Keratinocyte (primary cell): Measurements from ENCODE around the gene NRP2.

ENCODE experiments used
- EZH2 ChIP-seq: IDR thresholded peaks from one replicate; pipeline ENCODE4 v1.6.1; 2012; ENCODE audit warnings: inconsistent platforms, mild to moderate bottlenecking, low read length, moderate library complexity
- TF ChIP-seq, protein P1 (sequence below), 3 experiments: IDR thresholded peaks in 1 of 3; conservative IDR thresholded peaks in 1 of 3; optimal IDR thresholded peaks in 1 of 3; 2 replicates in 2 of 3; 3 replicates in 1 of 3; pipeline versions ENCODE3 to v1.5.1; 2011; ENCODE audit warnings: low read length in 3 of 3, mild to moderate bottlenecking in 3 of 3, moderate library complexity in 2 of 3, control low read depth in 1 of 3, inconsistent platforms in 1 of 3; ENCODE audit not compliant: insufficient read depth in 2 of 3; ENCODE audit errors: extremely low read depth in 1 of 3

DNA sequence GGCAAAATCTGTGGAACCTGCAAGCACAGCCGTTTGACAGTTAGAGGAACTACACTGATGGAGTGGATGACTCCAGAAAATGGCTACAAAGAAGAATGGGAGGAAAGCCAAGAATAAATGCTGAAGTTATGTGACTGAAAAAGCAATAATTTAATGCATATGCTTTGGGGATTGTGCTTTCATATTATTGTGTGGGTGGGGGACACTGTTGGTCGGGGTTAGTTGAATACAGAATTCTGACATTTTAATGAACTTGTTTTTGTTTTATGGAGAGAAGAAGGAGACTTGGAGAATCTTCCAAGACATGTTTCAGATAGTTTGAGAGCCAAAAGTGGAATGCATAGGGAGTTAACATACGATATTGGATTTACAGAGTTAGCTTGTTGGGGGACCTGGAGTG, 68.5 kb downstream of the NRP2 start:
- TF ChIP-seq EZH2, result no peak
- TF ChIP-seq, protein P1, sequence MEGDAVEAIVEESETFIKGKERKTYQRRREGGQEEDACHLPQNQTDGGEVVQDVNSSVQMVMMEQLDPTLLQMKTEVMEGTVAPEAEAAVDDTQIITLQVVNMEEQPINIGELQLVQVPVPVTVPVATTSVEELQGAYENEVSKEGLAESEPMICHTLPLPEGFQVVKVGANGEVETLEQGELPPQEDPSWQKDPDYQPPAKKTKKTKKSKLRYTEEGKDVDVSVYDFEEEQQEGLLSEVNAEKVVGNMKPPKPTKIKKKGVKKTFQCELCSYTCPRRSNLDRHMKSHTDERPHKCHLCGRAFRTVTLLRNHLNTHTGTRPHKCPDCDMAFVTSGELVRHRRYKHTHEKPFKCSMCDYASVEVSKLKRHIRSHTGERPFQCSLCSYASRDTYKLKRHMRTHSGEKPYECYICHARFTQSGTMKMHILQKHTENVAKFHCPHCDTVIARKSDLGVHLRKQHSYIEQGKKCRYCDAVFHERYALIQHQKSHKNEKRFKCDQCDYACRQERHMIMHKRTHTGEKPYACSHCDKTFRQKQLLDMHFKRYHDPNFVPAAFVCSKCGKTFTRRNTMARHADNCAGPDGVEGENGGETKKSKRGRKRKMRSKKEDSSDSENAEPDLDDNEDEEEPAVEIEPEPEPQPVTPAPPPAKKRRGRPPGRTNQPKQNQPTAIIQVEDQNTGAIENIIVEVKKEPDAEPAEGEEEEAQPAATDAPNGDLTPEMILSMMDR (optimal IDR thresholded peaks at IDR 0.05 in 1 of 3, IDR thresholded peaks at IDR 0.05 in 1 of 3, conservative IDR thresholded peaks at IDR 0.05 in 1 of 3; ENCODE audit: extremely low read depth in 1 of 3, insufficient read depth in 2 of 3, low read length in 3 of 3), result no peak
